AG04450 (cell line): Measurements from ENCODE around the gene ATP6V1B1. TPM values are rescaled to one million over a fixed set of nuclear protein-coding genes. Genes with fewer than 3 reads are reported as not detected.
A peak's percentile ranks its signal among the peaks of the same experiment; 100 is the strongest.

Source experiments
- CTCF ChIA-PET: fragments of 300-600, 350-600 bp; formaldehyde crosslinking; extraction: SDS; loops from one replicate; lab custom pipeline; 2022; ENCODE audit warnings: antibody characterized with exemption, inconsistent platforms; lab: Charles Lee
- POLR2A ChIA-PET: fragments of 350-600 bp; formaldehyde crosslinking; extraction: SDS; loops from one replicate; lab custom pipeline; 2021; ENCODE audit warnings: antibody characterized with exemption, inconsistent platforms; lab: Yijun Ruan, JAX
- DNase-seq: peaks from one replicate; pipeline ENCODE4 v3.0.0-alpha.2; 2011; ENCODE audit warnings: low read depth, low spot score
- H3K27ac ChIP-seq: one replicate; pipeline ENCODE4 v1.5.1; 2012; ENCODE audit warnings: low read depth, low read length, control low read depth
- H3K27me3 ChIP-seq: one replicate; pipeline ENCODE4 v1.6.0; 2012; ENCODE audit warnings: low read length; ENCODE audit not compliant: control insufficient read depth, insufficient read depth
- H3K4me3 ChIP-seq: 2 replicates; pipeline ENCODE4 v1.5.1; 2011; ENCODE audit warnings: mild to moderate bottlenecking, low read depth, low read length, control low read depth
- H3K9me3 ChIP-seq: 2 replicates; pipeline ENCODE4 v1.5.1; 2012; ENCODE audit warnings: low read length; ENCODE audit not compliant: control insufficient read depth, insufficient read depth
- polyA plus RNA-seq: library from polyadenylated mRNA; depleted of rRNA; stranded (reverse); fragments of >200 nt; gene quantifications from 2 replicates; pipeline ENCODE4 v1.2.3, GENCODE V29; 2011
- TF ChIP-seq, protein P1 (sequence below): IDR thresholded peaks from 2 replicates; pipeline ENCODE4 v1.5.1; 2011; ENCODE audit warnings: low read depth, low read length, control low read depth, inconsistent platforms

Gene ATP6V1B1
- polyA plus RNA-seq, 1 experiment, result 0.82 TPM

- Histone ChIP-seq H3K27me3 (peaks cover 62% of the 10 kb centered on the region), H3K27ac (no peak overlapping the region), H3K4me3 (no peak overlapping the region), H3K9me3 (no peaks in the 10 kb centered on the region; the same call in 1 of the 2 replicates)
- TF ChIP-seq, protein P1, sequence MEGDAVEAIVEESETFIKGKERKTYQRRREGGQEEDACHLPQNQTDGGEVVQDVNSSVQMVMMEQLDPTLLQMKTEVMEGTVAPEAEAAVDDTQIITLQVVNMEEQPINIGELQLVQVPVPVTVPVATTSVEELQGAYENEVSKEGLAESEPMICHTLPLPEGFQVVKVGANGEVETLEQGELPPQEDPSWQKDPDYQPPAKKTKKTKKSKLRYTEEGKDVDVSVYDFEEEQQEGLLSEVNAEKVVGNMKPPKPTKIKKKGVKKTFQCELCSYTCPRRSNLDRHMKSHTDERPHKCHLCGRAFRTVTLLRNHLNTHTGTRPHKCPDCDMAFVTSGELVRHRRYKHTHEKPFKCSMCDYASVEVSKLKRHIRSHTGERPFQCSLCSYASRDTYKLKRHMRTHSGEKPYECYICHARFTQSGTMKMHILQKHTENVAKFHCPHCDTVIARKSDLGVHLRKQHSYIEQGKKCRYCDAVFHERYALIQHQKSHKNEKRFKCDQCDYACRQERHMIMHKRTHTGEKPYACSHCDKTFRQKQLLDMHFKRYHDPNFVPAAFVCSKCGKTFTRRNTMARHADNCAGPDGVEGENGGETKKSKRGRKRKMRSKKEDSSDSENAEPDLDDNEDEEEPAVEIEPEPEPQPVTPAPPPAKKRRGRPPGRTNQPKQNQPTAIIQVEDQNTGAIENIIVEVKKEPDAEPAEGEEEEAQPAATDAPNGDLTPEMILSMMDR, result no peak
- CTCF ChIA-PET, result interaction anchor here (1.2 kb wide), 1 partner anchor 22 kb away, joined by 3 read pairs; no protein-coding TSS in a partner anchor
- no peak for DNase-seq
- POLR2A ChIA-PET, result interaction anchor here (0.5 kb wide), 1 partner anchor 1951 kb away, joined by 7 read pairs; no protein-coding TSS in a partner anchor
These were observed 37.1 kb upstream of the ATP6V1B1 start for GRCh38 chr2:70898363-70899240.

DNA sequence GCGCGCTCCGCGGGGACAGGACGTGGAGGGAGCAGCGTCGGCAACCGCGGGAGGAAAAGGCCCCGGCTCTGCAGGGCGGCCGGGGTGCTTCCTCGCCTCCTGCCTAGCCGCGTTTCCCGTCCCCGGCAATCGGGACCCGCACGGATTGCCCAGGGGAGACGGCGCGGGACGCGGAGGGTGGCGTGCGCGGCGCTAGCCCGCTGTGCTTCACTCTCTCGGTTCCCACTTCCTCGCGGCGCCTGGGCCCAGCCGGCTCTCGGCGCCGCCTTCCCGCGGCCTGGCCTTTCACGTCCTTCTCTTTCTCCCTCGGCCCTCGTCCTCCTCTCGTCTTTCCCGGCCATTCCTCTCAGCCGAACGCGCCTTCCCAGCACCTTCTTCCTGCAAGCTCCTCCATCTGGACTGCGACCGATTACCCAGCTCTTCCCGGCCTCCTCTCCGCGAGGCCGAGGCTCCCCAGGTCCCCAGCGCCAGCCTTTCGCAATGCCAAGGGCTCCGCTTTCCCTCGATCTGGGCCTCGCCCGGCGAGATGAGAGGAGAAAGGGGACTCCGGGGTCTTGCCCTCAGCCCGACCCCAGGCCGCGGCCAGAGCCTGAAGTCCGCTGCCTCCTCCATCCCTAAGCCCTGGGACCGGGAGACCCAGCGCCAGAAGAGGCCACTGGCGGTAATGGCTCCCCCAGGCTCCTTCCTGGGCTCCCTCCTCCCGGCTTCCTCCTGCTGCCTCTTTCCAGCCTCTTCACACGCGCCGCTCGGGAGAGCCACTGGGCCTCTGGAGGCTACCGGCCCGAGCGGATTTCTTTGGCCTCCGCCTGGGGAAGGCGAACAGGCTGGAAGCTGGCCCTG, 34.3 kb upstream of the ATP6V1B1 start:
- TF ChIP-seq, protein P1, result no peak
- POLR2A ChIA-PET, result no interaction called here
- Histone ChIP-seq H3K4me3 (peak overlapping the region; percentile 75), H3K27me3 (peaks cover 34% of the 10 kb centered on the region), H3K27ac (peak overlapping the region; percentile 73), H3K9me3 (peaks cover 11% of the 10 kb centered on the region; the same call in 1 of the 2 replicates)
- CTCF ChIA-PET, result interaction anchor here (1.5 kb wide), 1 partner anchor 19 kb away, joined by 5 read pairs; no protein-coding TSS in a partner anchor
- DNase-seq, result no peak

DNA sequence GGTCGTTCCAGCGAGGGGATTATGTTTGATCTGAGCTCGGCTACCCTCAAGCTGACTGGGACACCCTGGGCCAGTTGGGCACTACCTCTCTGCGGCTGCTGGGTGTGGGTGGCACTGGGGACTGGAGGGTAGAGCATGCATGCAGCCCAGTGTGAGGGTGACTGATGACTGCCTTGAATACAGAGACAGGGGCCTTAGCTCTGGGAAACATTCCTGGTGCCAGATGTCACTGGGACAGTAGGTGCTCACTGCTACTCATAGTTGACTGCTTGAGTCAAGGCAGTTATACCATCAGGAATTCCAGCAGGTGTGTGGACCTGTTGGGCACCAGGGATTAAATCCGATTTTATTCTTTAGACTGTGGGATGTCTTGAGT, 33.6 kb upstream of the ATP6V1B1 start:
- CTCF ChIA-PET, result interaction anchor here (1.5 kb wide), 1 partner anchor 18 kb away, joined by 5 read pairs; no protein-coding TSS in a partner anchor
- H3K27ac ChIP-seq, result peak overlapping the region; percentile 73
- peak overlapping the region; percentile 75 for H3K4me3 ChIP-seq
- no peak for DNase-seq
- TF ChIP-seq, protein P1, result no peak
- H3K9me3 ChIP-seq, result peaks cover 11% of the 10 kb centered on the region; the same call in 1 of the 2 replicates
- H3K27me3 ChIP-seq, result peaks cover 28% of the 10 kb centered on the region
- POLR2A ChIA-PET, result no interaction called here

DNA sequence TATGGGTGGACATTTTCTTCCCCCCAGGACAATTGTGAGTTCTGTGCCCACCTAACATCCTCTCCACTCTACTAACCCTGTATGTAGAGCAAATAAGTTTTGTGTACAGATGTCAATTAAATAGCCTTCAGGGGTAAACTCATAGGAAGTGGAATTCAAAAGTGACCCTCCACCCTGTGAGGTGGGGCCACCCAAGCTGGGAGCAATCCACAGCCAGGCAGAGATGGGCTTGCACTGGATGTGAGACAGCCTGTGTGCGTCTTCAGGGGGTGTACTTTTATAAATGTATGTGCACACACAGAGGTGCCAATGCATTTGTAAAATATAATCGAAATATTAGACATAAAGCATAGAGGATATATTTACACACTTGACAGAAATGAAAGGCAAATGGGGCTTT, 33.1 kb upstream of the ATP6V1B1 start:
- Histone ChIP-seq H3K4me3 (no peak overlapping the region), H3K9me3 (peaks cover 11% of the 10 kb centered on the region; the same call in 1 of the 2 replicates), H3K27ac (no peak overlapping the region), H3K27me3 (peaks cover 23% of the 10 kb centered on the region)
- POLR2A ChIA-PET, result no interaction called here
- CTCF ChIA-PET, result no interaction called here
- no peak for DNase-seq
- TF ChIP-seq, protein P1, result no peak
